Mononuclear cell (primary cell): ENCODE measurements around the gene SULT4A1. TPM values are rescaled to one million over a fixed set of nuclear protein-coding genes. Genes with fewer than 3 reads are reported as not detected.

Experiments
- H3K27me3 ChIP-seq: 2 replicates; pipeline ENCODE4 v1.6.0; 2011; ENCODE audit warnings: low read length, control low read depth; ENCODE audit not compliant: insufficient read depth
- H3K4me1 ChIP-seq: 2 replicates; pipeline ENCODE4 v1.5.1; 2011; ENCODE audit warnings: mild to moderate bottlenecking, low read length, control low read depth; ENCODE audit not compliant: insufficient read depth
- H3K4me3 ChIP-seq: 2 replicates; pipeline ENCODE4 v1.5.1; 2011; ENCODE audit warnings: mild to moderate bottlenecking, low read length, moderate library complexity
- H3K9me3 ChIP-seq: 2 replicates; pipeline ENCODE4 v1.5.1; 2011; ENCODE audit warnings: low read depth, mild to moderate bottlenecking, control low read depth, low read length
- total RNA-seq: library from RNA; depleted of rRNA; stranded (reverse); fragments of >200 nt; gene quantifications from one replicate; pipeline ENCODE4 v1.2.3, GENCODE V29; 2012

Gene SULT4A1
- total RNA-seq, 1 donor = not detected

GRCh38 chr22:43824724-43825420 lies 37.4 kb downstream of the SULT4A1 start:
- no peaks in the 10 kb centered on the region for H3K27me3 ChIP-seq
- no peak overlapping the region for H3K4me3 ChIP-seq

DNA sequence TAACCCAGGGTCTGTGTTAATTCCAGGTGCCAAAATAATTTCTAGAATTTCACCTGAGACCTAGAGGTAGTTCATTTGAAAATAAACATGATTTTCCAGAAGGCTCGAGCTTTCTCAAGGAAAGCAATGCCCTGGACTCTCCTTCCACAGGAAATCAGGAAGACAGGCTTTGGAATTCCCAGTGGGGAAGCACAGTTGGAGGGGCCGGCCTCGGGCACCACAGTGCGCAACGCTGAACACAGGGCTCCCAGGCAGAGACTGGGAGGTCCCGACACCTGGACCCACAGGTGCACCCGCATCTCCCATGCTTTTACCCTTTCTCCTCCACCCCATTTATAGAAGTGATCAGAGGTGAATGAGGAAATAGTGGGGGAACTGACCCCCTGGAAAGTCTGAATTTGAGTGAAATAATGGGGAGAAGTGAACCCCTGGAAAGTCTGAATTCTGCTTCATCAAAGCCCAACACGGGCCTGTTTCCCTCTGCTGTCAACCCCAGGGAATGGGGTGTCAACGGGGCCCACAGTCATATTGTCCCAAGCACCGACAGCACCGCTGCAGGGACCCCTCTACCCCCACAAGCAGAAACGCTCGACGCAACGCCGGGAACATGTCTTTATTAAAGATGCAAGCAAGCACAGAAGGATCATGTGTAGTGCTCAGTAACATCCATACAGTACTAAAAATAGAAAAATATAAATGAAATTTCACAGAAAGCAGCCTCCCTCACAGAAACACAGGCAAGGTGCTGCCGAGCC lies 38.2 kb downstream of the SULT4A1 start:
- Histone ChIP-seq H3K27me3 (no peaks in the 10 kb centered on the region), H3K4me1 (no peaks in the 10 kb centered on the region)

More at GRCh38 chr22:43824724-43825420, 37.4 kb downstream of the SULT4A1 start:
- Histone ChIP-seq H3K9me3 (no peaks in the 10 kb centered on the region), H3K4me1 (no peaks in the 10 kb centered on the region)

DNA sequence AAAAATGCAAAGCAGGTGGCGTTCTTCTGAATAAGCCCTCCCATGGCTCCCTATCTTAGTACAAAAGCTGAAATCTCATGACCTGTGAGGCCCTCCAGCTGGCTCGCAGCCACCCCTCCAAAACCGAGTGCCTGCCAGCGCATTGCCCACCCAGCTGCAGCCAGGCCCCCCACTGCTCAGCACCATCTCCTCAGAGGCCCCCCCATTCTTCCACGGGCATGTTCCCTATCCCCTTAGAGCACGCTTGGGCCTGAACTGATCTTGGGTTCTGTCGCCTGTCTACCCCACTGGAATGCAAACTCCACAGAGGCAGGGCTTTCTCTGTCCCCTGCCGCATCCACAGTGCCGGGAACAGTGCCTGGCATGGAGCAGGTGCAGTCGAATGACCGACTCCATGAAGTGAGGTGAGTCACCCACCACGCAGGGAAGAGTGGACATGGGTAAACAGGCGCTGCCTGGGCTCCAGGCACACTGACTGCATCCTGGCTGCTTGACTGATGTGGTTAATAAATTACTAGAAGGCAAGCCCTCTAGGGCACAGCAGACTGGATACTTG lies 38.9 kb downstream of the SULT4A1 start:
- no peak overlapping the region for H3K4me3 ChIP-seq
- no peaks in the 10 kb centered on the region for H3K27me3 ChIP-seq
- no peaks in the 10 kb centered on the region for H3K4me1 ChIP-seq
- H3K9me3 ChIP-seq = no peaks in the 10 kb centered on the region

More for the DNA sequence above, 38.2 kb downstream of the SULT4A1 start:
- Histone ChIP-seq H3K4me3 (no peak overlapping the region), H3K9me3 (no peaks in the 10 kb centered on the region)

DNA sequence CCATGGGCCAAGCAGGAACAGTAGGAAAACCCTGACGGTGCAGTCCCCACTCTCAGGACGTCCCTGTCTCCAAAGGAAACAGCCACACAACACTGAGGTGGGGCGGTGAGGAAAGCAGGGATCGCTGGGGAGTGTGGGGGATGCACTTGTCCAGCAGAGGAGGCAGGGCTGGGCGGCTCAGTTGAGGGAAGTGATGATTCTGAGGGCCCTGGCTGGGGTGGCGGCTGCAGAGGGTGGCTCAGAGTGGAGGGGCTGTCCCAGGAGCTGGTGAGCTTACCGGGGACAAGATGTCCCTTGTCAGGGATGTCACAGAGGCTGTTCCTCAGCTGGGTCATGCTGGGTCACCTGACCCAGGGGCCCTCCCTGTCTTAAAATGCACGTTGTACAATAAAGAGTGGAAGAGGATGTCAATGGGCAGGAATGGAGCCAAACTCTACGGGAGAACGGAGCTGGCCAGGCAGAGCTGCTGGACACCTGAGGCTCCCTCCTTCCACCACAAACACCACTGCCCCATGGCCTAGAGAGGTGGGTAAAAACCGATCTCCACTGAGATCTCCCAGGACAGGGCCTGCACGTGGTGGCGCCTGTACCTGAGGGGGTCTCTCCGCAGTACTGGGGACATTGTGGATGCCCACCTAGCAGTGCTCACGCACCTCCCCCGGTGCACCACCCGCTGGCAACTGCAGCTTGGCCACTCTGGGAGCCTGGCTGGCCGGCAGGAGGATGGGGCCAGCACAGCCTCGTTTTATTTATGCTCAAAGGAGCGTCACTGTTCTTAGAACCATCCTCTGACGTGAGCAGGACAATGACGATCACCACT lies 40.5 kb downstream of the SULT4A1 start:
- Histone ChIP-seq H3K4me3 (no peak overlapping the region), H3K9me3 (no peaks in the 10 kb centered on the region), H3K4me1 (no peaks in the 10 kb centered on the region), H3K27me3 (no peaks in the 10 kb centered on the region)

- Histone ChIP-seq H3K9me3 (no peaks in the 10 kb centered on the region), H3K4me3 (no peak overlapping the region), H3K27me3 (no peaks in the 10 kb centered on the region), H3K4me1 (no peaks in the 10 kb centered on the region)
Measured at GRCh38 chr22:43820651-43821305, 41.5 kb downstream of the SULT4A1 start.

DNA sequence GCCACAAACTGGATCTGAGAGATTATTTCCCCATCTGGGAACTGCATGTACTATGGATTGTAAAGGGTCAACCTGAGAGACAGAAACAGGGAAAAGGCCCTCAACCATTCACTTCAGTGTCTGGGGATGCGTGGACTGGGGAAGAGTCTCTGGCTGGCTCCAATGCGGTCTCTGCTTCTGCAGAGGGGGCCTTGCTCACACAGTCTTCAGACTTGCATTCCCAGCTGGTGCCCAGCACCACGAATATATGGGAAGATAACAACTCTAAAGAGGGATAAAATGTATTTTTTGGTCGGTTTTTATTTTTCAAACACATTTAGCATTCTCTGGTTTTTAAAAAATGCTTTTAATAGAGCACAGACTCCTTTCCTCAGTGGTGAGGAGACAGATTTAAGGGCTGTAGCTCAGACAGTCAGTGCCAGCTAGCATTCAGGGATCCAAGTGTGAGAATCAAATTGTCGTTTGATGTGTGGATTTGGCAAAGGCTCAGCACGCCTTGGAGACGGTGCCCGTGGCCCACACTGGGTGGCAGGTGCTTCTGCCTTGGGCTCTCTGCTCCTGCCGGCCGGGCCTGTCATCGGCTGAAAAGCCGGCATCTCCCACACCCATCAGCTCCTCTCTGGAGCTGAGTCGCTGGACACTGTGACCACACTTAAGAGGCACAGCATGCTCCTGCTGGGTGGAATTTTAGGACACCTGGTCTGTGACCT lies 42.2 kb downstream of the SULT4A1 start:
- Histone ChIP-seq H3K27me3 (no peaks in the 10 kb centered on the region), H3K4me3 (no peak overlapping the region), H3K9me3 (no peaks in the 10 kb centered on the region), H3K4me1 (no peaks in the 10 kb centered on the region)

DNA sequence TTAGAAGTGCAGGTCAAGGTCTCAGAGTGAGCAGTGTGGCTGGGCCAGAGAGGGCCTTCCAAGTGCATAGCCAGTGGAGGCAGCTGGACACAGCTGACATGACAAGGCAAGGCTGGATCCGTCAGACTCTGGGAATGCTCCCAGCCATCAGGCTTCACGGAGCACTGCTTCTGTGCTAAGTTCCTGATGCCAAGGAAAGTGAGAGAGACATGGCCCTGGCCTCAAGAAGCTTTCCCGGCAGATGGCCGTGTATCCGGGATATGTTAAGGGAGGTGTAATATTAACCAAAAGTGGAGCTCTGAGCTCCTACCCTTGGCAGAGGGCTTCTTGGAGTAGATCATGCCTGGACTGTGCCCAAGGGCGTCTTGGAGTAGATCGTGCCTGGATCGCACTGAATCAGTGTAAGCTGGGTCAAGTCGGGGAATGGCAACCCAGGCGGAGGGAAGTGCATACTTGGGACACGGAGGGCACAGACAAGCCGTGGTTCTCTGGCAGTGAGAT lies 42.8 kb downstream of the SULT4A1 start:
- Histone ChIP-seq H3K27me3 (no peaks in the 10 kb centered on the region), H3K4me3 (no peak overlapping the region), H3K9me3 (no peaks in the 10 kb centered on the region), H3K4me1 (no peaks in the 10 kb centered on the region)

DNA sequence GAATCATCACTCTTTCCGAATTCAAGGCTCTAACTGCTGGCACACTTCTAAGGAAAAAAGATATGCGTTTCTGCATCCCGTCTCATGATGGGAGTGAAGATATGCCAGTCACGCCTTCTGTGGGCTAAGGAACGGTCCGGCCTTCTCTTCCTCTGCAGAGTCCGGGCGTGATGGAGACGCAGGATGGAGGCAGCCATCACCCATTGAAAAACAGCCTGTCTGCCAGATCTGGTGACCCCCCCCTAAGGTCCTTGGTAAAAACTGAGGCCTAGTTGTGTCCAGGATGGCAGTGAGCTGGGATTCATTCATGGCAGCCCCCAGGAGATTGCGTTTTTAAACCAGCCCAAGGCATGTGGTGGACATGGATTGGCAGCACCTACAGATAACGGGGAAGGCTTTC lies 43.3 kb downstream of the SULT4A1 start:
- H3K4me1 ChIP-seq = no peaks in the 10 kb centered on the region
- H3K27me3 ChIP-seq = no peaks in the 10 kb centered on the region
- no peaks in the 10 kb centered on the region for H3K9me3 ChIP-seq
- H3K4me3 ChIP-seq = no peak overlapping the region

DNA sequence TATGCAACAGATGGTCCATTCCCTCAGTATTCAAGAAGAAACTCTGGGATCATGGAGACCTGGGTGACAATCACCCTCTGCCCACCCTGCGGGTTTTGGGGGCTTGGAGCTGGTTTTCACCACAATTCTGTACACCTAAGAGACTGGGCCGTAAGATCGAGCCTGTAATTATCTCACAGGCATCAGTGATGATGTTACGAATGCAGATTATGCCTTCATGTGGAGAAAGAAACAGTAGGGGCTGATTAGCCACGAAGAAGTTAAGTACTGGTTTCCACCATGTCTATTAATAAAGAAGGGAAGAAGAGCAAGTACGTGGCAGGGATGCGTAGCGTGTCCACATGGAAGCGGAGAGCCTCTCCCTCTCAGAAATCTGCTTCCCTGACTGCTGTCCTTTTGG lies 44.9 kb downstream of the SULT4A1 start:
- Histone ChIP-seq H3K4me3 (no peak overlapping the region), H3K4me1 (peaks cover 11% of the 10 kb centered on the region), H3K9me3 (no peaks in the 10 kb centered on the region), H3K27me3 (no peaks in the 10 kb centered on the region)

DNA sequence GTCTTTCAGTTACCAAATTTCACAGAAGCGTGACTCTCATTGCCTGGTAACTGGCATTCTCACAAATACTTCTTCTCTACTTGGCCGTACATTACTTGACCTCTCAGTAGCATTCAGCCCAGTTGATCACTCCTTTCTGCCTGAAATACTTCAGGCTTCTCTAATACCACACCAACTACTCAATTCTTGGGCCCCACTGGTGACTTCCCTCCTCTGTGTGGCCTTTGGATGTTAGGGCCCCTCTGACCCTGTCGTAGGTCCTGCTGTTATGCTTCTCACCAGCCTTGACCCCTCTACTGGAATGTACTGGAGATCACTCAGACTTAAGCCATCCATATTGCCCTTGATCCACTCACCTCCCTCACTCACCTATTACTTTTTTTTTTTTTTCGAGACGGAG lies 48.0 kb downstream of the SULT4A1 start:
- Histone ChIP-seq H3K9me3 (no peaks in the 10 kb centered on the region), H3K4me1 (peaks cover 17% of the 10 kb centered on the region), H3K4me3 (no peak overlapping the region), H3K27me3 (no peaks in the 10 kb centered on the region)

GRCh38 chr22:43812890-43813289 lies 49.4 kb downstream of the SULT4A1 start:
- Histone ChIP-seq H3K9me3 (no peaks in the 10 kb centered on the region), H3K4me3 (peak overlapping the region; percentile 84), H3K27me3 (no peaks in the 10 kb centered on the region), H3K4me1 (peaks cover 17% of the 10 kb centered on the region)

- H3K4me3 ChIP-seq = peak within 1 kb of the TSS; percentile 84
- H3K27me3 ChIP-seq = no peaks in the 10 kb centered on the region
- no peaks in the 10 kb centered on the region for H3K9me3 ChIP-seq
- H3K4me1 ChIP-seq = peaks cover 17% of the 10 kb centered on the region
Measured at GRCh38 chr22:43812149-43812842, 50.0 kb downstream of the SULT4A1 start, which contains the start of gene EFCAB6. TSS of gene EFCAB6 (minus strand) at chr22:43812305. CDS start at chr22:43782318, 29,987 bp downstream.

- Histone ChIP-seq H3K9me3 (no peaks in the 10 kb centered on the region), H3K4me1 (peaks cover 17% of the 10 kb centered on the region), H3K4me3 (peak overlapping the region; percentile 84), H3K27me3 (no peaks in the 10 kb centered on the region)
Measured at GRCh38 chr22:43811777-43812148, 50.5 kb downstream of the SULT4A1 start.
